Ureter (tissue), 1 donor: Measurements from ENCODE around the gene DCTN4. TPM values are rescaled to one million over a fixed set of nuclear protein-coding genes. Genes with fewer than 3 reads are reported as not detected.

Experiments
- DNase-seq: peaks from one replicate; pipeline ENCODE4 v3.0.0-alpha.2; 2020; ENCODE audit warnings: low spot score
- total RNA-seq: library from RNA; stranded (reverse); gene quantifications from one replicate; pipeline ENCODE4 v1.2.4, GENCODE V29; 2023
- donor health status: DM: yes; HTN: yes; CAD: no.

Gene DCTN4
- total RNA-seq, 1 donor from 2014 or later = 93.0 TPM

GRCh38 chr5:150740992-150741391, 17.8 kb downstream of the DCTN4 start:
- DNase-seq = no peak

DNA sequence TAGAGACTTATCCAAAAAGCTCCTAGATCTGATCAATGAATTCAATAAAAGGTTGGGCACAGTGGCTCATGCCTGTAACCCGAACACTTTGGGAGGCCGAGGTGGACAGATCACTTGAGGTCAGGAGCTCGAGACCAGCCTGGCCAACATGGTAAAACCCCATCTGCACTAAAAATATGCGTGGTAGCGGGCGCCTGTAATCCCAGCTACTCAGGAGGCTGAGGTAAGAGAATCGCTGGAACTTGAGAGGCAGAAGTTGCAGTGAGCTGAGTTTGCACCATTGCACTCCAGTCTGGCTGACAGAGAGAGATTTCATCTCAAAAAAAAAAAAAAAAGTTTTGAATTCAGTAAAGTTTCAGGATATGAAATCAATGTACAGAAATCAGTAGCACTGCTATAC, 20.0 kb downstream of the DCTN4 start:
- DNase-seq = no peak

DNA sequence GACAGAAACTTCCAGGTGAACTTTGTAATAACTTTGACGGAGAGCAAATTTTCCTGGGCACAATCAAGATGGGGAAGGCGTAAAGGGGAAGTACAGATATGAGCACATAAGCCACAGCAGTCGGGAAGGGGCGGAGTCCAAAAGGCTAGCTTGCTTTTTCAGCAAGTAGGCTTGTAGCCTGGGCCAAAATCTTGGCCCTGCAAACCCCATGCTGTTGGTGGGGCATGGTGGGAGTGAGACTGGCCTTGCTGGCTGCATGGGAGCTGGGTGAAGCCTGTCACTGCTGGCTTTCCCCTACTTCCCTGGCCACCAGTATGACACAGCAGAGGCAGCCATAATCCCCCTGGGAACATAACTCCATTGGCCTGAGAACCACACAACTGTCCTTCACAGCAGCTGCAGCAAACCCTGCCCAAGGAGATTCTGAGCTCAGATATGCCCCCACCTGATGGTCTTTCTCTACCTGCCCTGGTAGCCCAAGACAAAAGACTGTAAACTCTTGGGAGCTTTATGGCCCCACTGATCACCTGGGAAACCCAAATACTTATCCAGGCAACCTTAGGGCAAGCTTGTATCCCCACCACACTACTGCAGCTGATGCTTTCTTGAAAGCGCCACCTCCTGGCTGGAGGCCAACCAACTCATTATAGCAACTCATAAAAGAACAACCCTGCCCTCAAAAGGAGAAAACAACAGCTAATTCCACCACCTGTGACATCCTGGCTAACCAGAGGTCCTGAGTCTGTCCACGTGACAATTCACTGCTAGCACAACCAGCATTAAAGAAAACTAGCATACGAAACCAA, 24.0 kb downstream of the DCTN4 start:
- DNase-seq = no peak

GRCh38 chr5:150731669-150732242, 27.1 kb downstream of the DCTN4 start:
- no peak for DNase-seq

- no peak for DNase-seq
These were observed 29.0 kb downstream of the DCTN4 start for GRCh38 chr5:150729859-150730258.

DNA sequence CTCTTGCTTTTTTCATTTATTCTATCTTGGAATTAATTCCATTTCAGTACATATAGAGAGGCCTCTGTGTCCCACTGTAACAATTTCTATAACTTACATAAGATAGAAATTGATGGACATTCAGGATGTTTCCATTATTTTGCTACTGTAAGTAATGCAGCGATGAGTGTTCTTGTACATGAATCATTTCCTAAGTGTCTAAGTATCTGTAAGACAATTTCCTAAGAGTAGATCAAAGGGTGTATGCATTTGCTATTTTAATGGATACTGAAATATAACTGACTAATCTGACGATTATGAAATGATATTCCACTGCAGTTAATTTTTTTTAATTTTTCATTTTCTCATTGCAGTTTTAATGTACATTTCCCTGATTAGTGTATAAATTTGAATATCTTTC, 35.0 kb downstream of the DCTN4 start:
- no peak for DNase-seq

DNA sequence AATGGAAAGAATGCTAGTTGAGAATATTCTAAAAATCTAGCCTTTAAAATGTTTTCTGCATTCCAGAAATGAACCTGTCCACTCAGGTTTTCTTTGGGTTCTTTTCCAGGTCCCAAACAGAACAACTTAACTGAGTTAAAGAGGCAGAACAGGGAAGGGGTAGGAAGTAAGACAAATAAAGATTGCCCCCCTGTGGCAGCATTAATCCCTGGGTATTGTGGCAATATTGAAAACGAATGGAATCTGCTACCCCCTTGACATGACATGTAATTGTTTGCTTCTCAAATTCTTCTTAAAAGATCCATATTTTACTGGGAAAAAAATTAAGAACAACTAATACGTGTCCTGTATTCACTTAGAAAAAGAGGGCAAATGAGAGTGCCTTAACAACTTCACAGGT, 48.7 kb downstream of the DCTN4 start:
- no peak for DNase-seq

DNA sequence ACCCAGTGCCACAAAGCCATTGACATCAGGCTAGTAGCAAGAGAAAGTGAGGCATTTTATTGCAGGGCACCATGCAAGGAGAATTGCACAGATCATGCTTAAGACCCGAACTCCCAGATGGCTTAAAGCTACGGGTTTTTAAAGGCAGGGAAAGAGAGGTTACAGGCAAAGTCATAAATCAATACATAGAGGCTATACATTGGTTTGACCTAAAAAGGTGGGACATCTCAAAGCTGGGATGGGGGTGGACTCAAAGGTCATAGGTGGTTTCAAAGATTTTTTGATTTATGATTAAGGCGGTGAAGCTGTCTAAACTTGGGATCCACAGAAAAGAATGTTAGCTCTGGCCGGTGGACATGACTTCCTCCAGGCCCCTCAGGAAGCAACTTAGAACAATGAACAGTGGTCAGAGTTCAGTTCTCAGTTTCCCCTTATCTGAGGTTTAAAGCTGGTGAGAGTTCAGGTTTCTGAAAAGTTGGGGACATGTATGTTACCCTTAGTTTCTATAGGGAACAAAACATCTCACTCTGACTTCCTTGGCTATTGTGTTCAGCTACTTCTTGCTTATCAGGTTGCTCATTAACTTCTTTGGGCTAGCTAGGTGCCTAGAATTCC, 51.9 kb downstream of the DCTN4 start:
- no peak for DNase-seq

GRCh38 chr5:150703762-150704161, 55.1 kb downstream of the DCTN4 start:
- no peak for DNase-seq

DNA sequence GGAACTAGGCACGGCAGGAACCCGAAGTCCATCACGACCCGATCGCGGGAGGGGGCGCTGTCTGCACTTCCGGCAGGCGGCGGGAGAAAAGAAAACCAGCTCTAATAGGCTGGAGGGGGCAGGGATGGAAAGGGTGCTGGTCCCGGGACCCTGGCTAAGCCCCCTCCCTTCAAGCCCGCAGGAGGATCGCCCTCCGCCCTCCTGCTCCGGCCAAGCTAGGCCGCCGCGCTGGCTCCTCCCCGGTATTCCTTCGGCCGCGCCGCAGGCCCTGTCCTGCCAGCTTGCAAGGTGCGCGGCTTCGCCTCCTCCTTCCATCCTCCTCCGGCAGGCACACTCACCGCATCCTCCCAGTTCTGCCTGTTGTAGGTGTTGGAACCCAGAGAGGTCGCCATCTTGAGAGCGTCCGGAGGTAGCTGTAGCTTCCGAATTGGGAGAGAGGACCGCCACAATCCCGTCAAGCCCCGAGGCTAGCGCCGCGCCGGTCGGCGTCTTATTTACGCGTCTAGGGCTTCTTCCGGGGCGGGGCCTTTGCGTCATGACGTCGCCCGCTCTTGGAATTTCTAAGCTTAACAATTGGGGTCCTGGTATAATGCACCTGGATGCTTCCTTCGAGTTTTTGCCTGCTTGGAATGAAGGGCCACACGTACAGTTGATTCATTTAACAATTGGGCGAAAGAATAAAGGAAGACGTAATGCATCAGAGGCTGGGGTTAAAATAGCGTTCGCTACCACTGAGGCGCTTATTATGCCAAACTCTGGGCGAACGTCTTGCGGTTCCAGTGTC, 58.0 kb downstream of the DCTN4 start, which contains the start of gene RBM22:
TSS of gene RBM22 (minus strand) at position 469 of the 784 bp plus-strand sequence. CDS start at position 392, 77 bp downstream.
- peak; percentile 95 for DNase-seq

- DNase-seq = no peak
These were observed 58.6 kb downstream of the DCTN4 start for GRCh38 chr5:150700246-150700593.

DNA sequence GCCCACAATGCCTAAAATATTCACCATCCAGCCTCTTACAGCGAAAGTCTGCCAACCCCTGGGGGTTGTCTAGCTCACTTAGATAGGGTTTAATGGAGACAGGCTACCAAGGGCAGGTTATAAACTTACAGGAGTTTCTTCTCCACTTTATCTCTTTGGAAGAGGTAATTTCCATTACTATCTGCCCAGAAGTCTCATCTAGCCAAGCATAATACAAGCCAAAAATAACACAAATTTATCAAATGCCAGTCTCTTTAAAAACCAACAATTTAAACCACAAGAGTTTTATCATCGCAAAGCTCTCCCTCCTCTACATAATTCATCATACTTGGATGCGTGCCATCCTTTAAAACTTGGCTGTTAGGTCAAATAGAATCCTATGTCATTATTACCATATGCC, 64.2 kb downstream of the DCTN4 start:
- DNase-seq = no peak

- no peak for DNase-seq
These were observed 66.5 kb downstream of the DCTN4 start for GRCh38 chr5:150692276-150692675.

DNA sequence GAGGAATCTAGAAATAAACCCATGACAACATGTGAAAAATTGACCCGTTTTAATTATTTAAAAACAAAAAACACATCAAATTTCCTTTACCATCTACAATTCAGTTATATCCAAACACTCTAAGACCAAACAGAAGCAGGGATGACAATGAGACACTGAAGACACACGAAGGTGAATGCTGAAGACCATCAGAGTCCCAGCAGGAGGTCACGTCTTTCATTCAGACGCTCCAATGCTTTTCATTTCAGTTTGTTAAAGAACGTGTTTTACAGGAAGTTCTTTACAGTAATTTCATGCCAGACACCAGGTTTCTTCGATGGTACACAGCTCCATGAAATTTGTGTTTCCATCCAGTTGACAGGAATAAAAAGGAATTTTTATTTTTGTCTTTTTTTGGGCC, 68.1 kb downstream of the DCTN4 start:
- no peak for DNase-seq

DNA sequence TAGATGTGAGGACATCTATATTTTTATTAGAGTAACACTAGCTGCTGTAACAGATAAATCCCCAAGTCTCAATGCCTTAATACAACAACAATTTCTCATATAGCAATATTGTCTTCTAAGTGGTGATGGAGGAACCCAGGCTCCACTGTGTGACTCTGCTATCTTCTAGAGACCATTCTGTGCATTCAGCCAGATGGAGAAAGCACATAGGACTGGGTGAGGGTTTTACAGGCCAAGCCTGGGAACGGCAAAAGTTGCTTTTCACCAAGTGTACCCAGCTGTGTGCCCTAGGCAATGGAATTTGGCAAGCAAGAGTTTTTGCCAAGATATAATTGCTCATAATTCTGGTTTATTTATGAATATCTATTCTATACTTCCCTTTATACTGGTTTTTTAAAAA, 69.7 kb downstream of the DCTN4 start:
- no peak for DNase-seq

GRCh38 chr5:150676578-150676977, 82.2 kb downstream of the DCTN4 start:
- no peak for DNase-seq

DNA sequence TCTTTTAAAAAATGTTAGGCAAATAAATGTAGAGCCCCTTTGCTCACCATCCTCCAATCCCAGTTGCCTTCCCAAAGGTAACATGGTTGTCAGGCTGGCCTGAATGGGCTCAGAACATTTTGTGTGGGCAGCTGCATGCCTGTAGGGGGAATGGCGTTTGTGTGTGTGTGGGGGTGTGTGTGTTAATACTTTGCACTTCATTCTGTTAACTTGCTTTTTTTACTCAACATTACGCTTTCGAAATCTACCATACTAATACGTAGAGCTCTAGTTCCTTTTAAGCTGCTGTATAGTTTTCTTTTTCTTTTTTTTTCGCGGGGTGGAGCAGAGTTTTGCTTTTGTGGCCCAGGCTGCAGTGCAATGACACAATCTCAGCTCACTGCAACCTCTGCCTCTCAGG, 83.7 kb downstream of the DCTN4 start:
- DNase-seq = no peak

GRCh38 chr5:150674341-150674821, 84.4 kb downstream of the DCTN4 start:
- no peak for DNase-seq

DNA sequence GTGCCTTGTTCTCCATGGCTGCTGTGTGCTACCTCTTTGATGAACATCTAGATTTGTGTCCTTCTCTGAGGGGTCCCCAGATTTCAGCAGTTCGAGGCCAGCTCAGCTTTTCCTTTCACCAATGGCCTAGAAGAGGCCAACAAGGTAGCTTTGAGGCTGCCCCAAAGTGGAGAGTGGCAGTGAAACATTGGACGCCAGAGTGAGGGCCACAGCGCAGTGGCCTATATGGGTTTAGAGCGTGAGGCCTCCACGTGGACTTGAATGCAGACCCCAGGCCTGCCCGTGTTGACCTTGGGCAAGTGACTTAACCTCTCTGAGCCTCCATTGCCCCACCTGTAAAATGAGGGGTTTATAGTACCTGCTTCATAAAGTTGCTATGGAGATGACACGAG, 85.9 kb downstream of the DCTN4 start:
- no peak for DNase-seq

DNA sequence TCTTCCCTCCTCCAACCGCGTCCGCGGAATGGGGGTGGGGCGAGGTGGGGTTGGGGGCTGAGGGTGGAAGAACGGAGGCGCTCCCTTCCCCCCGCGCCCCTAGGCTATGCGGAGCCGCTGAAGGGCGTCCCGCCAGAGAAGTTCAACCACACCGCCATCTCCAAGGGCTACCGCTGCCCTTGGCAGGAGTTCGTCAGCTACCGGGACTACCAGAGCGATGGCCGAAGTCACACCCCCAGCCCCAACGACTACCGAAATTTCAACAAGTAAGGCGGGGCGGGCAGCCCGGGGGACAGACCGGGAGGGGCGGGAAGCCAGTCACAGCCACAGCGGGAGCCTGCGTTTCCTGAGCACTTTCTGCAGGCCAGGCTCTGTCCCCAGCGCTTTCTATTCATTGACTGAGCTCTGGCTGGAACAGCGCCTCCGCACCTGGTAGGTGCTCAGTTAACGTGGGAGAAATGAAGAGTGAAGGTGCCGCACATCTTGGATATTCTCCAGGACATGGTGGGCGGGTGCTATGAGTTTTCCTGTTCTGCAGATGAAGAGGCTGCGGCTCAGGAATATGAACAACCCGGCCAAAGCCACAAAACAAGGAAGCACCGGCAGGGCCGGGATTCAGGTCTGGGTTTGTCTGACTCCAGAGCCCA, 86.5 kb downstream of the DCTN4 start:
- no peak for DNase-seq

DNA sequence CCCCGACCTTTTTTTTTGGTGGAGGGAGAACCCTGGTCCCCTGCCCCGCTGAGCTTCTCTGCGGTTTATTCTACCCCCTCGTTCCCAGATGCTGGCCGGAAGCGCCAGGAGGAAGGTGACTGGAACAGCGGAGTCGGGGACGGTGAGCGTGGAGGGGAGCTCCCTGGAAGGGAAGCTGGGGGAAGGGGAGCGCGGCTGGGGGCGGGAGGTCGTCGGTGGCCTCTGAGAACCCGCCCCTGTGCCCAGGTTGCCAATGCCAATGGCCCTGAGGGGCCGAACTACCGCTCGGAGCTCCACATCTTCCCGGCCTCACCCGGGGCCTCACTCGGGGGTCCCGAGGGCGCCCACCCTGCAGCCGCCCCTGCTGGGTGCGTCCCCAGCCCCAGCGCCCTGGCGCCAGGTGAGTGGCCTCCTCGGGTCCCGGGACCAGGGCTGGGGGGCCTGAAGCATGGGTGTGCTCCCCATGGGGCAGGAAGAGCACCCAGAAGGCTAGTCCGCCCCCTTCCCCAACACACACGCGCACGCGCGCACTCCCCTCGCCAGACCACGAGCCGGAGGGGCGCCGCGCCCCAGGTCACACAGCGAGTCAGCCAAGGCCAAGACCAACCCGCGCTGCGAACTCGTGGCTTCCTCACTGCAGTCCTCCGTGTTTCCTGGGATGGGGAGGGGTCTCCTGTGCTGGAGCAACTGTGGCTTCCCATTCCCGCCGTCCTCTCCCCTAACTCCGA, 87.1 kb downstream of the DCTN4 start:
- DNase-seq = no peak
